ENCODE data around the gene CTAGE4. TPM values are rescaled to one million over a fixed set of nuclear protein-coding genes. Genes with fewer than 3 reads are reported as not detected.
A peak's percentile ranks its signal among the peaks of the same experiment; 100 is the strongest.
"Not testable (repeated sequence)": the region's sequence is repeated elsewhere in the genome, so short reads cannot be mapped to it uniquely, and the experiment has no call there.

The CTAGE4 gene
- total and polyA plus RNA-seq, 2 experiments from 2014 or later = 2.2 to 5.5 TPM

DNA sequence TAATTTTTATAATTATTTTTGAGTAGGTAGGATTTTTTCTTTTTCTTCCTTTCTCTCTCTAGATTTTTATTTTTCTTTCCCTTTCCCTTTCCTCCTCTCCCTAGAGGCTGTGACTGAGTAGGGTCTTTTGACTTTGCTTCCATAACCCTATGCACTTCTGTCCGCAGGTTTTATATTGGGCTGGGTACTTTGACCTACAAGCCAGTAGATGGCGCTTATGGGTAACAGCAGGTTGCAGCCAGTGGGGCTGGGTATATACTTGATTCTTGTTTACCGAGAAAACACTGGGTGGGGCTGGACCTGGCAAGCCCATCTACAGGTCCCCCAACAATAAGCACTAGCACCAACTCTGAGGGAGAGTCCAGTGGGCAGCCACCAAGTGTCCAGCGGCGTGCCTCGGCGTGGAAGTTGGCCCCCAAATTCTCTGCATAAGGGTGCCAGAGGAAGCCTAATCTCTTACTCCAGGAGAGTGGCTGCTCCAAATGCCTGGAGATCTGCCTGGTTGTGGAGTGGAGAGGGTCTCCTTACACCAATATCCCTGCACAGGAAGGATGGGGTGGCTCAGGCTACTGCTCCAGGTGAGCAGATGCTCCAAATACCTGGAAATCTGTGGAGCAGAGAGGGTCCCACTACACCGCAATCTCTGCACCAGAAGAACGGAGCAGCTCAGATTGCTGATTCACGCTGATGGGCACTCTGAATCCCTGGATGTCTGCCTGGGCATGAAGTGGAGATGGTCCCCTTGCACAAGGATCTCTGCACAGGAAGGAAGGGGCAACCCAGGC, 4.7 kb upstream of the CTAGE4 start:
- H3K9me3 ChIP-seq (ENCODE audit: low read depth); H2AFZ ChIP-seq; H3K4me3 ChIP-seq; H4K20me1 ChIP-seq (ENCODE audit: insufficient read depth, poor library complexity, severe bottlenecking); H3K4me2 ChIP-seq; H3K27ac ChIP-seq; H3K9me2 ChIP-seq (replicated peaks; ENCODE audit: insufficient read depth); H3K79me2 ChIP-seq; H3K27me3 ChIP-seq; H3K36me3 ChIP-seq (replicated peaks; ENCODE audit: insufficient read depth, low read depth); H3K4me1 ChIP-seq (ENCODE audit: insufficient read depth): not testable (repeated sequence)
- TF ChIP-seq, protein P1, sequence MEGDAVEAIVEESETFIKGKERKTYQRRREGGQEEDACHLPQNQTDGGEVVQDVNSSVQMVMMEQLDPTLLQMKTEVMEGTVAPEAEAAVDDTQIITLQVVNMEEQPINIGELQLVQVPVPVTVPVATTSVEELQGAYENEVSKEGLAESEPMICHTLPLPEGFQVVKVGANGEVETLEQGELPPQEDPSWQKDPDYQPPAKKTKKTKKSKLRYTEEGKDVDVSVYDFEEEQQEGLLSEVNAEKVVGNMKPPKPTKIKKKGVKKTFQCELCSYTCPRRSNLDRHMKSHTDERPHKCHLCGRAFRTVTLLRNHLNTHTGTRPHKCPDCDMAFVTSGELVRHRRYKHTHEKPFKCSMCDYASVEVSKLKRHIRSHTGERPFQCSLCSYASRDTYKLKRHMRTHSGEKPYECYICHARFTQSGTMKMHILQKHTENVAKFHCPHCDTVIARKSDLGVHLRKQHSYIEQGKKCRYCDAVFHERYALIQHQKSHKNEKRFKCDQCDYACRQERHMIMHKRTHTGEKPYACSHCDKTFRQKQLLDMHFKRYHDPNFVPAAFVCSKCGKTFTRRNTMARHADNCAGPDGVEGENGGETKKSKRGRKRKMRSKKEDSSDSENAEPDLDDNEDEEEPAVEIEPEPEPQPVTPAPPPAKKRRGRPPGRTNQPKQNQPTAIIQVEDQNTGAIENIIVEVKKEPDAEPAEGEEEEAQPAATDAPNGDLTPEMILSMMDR (IDR thresholded peaks at IDR 0.05; ENCODE audit: poor library complexity) = peak; percentile 48
- WGBS (ENCODE audit: low lambda C conversion rate, missing lambda C conversion rate) = 63% methylated on average over 10 of the region's 10 CpGs
- peak; percentile 13 for DNase-seq (ENCODE audit: low spot score)

DNA sequence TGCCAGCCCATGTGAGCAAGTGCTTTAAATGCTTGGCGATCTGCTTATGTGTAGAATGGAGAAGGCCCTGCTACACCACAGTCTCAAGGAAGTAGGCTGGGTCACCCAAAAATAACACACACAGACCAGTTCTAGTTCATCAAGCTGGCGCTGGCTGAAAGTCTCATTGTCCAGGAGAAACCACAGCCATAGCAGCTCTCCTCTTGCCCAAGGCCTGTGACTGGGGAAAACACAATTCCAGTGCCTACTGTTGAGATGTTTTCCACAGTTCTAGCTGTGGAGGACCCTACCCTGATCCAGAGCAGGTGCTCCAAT, 4.1 kb upstream of the CTAGE4 start:
- H3K27ac ChIP-seq; H3K79me2 ChIP-seq; H3K4me3 ChIP-seq; H3K4me1 ChIP-seq (ENCODE audit: insufficient read depth); H3K9me3 ChIP-seq (ENCODE audit: low read depth); DNase-seq (ENCODE audit: low spot score); H4K20me1 ChIP-seq (ENCODE audit: insufficient read depth, poor library complexity, severe bottlenecking); H2AFZ ChIP-seq; H3K36me3 ChIP-seq (replicated peaks; ENCODE audit: insufficient read depth, low read depth); H3K9me2 ChIP-seq (replicated peaks; ENCODE audit: insufficient read depth); H3K27me3 ChIP-seq; H3K4me2 ChIP-seq: not testable (repeated sequence)
- 88% methylated on average over 1 of the region's 2 CpGs for WGBS (ENCODE audit: low lambda C conversion rate, missing lambda C conversion rate)

DNA sequence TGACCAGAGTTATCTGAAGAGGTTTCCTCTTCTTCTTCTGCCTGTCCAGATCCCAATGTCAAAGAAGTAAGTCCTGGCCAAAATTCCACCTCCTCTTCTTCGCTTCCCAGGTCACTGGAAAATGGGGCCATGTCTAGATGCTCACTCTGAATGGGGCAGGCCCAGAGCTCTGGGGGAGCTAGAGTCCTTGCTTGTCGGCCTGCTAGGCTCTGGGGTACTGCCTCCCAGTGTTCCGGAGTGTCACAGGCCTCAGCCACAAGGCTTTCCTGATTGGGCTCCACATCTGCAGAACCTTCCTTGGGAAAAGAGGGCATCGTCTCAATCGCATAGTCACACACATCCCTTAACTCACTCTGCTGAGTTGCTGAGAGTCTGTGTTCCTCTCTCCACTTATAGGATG, 4.6 kb downstream of the CTAGE4 start:
- H3K4me1 ChIP-seq (ENCODE audit: insufficient read depth); H3K9me2 ChIP-seq (replicated peaks; ENCODE audit: insufficient read depth); H3K4me3 ChIP-seq; H2AFZ ChIP-seq; H4K20me1 ChIP-seq (ENCODE audit: insufficient read depth, poor library complexity, severe bottlenecking); H3K9me3 ChIP-seq (ENCODE audit: low read depth); H3K36me3 ChIP-seq (replicated peaks; ENCODE audit: insufficient read depth, low read depth); H3K27me3 ChIP-seq; H3K4me2 ChIP-seq; H3K27ac ChIP-seq; H3K79me2 ChIP-seq; DNase-seq (ENCODE audit: low spot score): not testable (repeated sequence)
- no CpG with 5 or more reads among the region's 5 CpGs for WGBS (ENCODE audit: low lambda C conversion rate, missing lambda C conversion rate)

DNA sequence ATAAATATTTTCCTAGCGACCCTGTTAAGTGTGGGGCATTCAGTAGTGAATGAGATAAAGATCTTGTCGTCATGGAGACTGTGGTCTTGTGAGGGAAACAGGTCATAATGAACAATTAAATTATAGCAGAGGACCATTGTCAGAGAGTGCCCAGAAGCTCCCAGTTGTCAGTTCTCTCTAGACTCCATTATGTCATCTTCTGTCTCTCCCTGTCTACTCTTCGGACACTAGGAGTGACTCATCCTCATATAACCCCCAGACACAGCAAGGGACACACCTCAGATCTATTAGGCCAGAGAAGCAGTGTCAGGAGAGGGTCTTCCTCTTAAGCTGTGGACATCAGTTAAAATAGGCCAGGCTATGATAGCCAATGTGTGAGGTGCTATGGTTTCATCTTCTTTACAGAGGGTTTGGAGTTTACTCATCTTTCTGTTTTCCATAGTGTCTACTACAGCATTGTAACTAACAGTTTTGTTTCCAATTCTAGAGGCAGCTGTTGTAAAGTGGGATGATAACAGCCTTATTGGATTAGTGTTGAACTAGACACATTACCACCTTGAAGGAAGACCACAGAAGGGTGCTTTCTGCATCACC, 5.4 kb downstream of the CTAGE4 start:
- H3K9me3 ChIP-seq (ENCODE audit: low read depth); H4K20me1 ChIP-seq (ENCODE audit: insufficient read depth, poor library complexity, severe bottlenecking); H3K4me1 ChIP-seq (ENCODE audit: insufficient read depth); H3K79me2 ChIP-seq; H3K4me2 ChIP-seq; H3K27ac ChIP-seq; DNase-seq (ENCODE audit: low spot score); H3K4me3 ChIP-seq; H3K36me3 ChIP-seq (replicated peaks; ENCODE audit: insufficient read depth, low read depth); H2AFZ ChIP-seq; H3K27me3 ChIP-seq; H3K9me2 ChIP-seq (replicated peaks; ENCODE audit: insufficient read depth): not testable (repeated sequence)
- no CpG with 5 or more reads among the region's 3 CpGs for whole genome bisulfite sequencing (ENCODE audit: low lambda C conversion rate, missing lambda C conversion rate)

DNA sequence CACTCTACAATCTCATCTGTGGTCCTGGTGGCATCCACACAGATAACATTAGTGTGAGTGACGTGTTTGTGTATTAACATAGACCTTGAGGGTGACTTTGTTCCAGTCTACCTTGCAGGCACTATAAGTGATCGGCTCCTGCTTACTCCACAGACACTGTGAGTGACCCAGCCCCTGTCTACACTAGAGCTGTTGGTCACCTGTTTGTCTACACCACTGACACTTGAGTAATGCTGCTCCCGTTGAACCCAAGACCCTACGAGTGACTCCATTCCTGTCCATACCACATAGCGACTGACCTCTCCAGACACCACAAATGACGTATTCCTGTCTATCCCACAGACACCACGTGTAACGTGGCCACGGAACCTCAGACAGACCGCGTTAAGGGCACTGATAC, 10.5 kb downstream of the CTAGE4 start:
- H3K4me3 ChIP-seq; DNase-seq (ENCODE audit: low spot score); H3K9me2 ChIP-seq (replicated peaks; ENCODE audit: insufficient read depth); H3K4me1 ChIP-seq (ENCODE audit: insufficient read depth); H3K4me2 ChIP-seq; H3K27ac ChIP-seq; H3K79me2 ChIP-seq; H3K36me3 ChIP-seq (replicated peaks; ENCODE audit: insufficient read depth, low read depth); H4K20me1 ChIP-seq (ENCODE audit: insufficient read depth, poor library complexity, severe bottlenecking); H3K9me3 ChIP-seq (ENCODE audit: low read depth); H3K27me3 ChIP-seq; H2AFZ ChIP-seq: not testable (repeated sequence)
- WGBS (ENCODE audit: low lambda C conversion rate, missing lambda C conversion rate) = 96% methylated on average over 2 of the region's 11 CpGs

DNA sequence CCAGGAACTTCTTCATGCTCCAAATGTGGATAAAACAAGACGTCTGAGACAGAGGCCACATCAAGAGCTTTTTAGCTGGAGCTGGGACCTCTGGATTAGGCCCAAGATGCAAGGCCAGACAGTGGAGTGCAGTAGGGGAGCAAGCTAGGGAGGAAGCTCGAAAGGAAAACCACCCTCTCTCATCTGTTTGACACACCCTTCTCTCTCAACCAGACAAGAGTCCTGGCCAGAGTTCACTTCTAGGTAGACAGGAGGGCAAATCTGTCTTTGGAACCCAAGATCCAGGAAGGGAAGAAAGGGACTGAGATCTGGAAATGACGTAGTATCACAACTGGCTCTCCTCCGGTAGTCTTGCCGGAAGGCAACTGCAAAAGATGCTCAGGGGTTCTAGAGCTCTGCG, 11.2 kb downstream of the CTAGE4 start:
- H3K27me3 ChIP-seq; H3K4me2 ChIP-seq; H3K4me3 ChIP-seq; H3K27ac ChIP-seq; H3K9me2 ChIP-seq (replicated peaks; ENCODE audit: insufficient read depth); H3K4me1 ChIP-seq (ENCODE audit: insufficient read depth); H3K9me3 ChIP-seq (ENCODE audit: low read depth); H3K36me3 ChIP-seq (replicated peaks; ENCODE audit: insufficient read depth, low read depth); H3K79me2 ChIP-seq; H4K20me1 ChIP-seq (ENCODE audit: insufficient read depth, poor library complexity, severe bottlenecking); DNase-seq (ENCODE audit: low spot score); H2AFZ ChIP-seq: not testable (repeated sequence)
- no CpG with 5 or more reads among the region's 6 CpGs for WGBS (ENCODE audit: low lambda C conversion rate, missing lambda C conversion rate)

DNA sequence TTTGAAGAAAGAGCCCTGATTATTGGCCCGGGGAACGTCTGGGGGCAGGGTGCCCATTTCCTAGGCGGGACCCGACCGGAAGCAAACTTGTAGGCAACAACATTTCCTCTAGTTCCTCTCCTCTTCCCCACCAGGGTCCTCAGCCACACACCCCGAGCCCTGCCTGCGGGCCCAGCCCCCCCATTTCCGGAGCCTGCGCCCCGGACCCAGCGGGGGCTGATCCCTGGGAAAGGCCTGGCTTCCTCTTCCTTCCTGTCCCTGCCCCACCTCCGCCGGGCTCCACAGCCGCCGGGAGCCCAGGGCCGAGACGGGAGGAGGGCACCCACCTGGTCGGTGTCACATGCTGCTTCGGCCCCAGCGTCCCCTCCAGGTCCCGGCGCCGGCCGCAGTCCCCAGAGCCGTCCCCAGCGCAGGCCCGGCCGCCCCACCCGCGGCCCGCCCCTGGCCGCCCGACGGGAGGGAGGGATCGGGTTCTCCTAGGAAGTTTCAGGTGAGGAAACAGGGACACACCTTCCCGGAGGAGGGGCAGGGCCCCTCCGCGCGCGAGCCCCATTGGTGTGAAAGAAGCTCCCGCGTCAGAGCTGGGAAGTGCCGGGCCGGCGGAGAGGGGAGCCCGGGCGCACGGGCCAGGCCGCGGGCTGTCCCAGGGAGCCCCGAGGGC, 12.1 kb downstream of the CTAGE4 start, which contains the start of gene ARHGEF35:
TSS of gene ARHGEF35 (minus strand) at position 622 of the 661 bp plus-strand sequence. CDS start 7,450 bp downstream, outside the sequence.
- H3K9me3 ChIP-seq (ENCODE audit: low read depth); H3K4me2 ChIP-seq; H3K27me3 ChIP-seq; H3K9me2 ChIP-seq (replicated peaks; ENCODE audit: insufficient read depth); H4K20me1 ChIP-seq (ENCODE audit: insufficient read depth, poor library complexity, severe bottlenecking); H3K4me1 ChIP-seq (ENCODE audit: insufficient read depth); H3K79me2 ChIP-seq; DNase-seq (ENCODE audit: low spot score); H3K4me3 ChIP-seq; H3K36me3 ChIP-seq (replicated peaks; ENCODE audit: insufficient read depth, low read depth); H2AFZ ChIP-seq; H3K27ac ChIP-seq: not testable (repeated sequence)
- no CpG with 5 or more reads among the region's 51 CpGs for WGBS (ENCODE audit: low lambda C conversion rate, missing lambda C conversion rate)

DNA sequence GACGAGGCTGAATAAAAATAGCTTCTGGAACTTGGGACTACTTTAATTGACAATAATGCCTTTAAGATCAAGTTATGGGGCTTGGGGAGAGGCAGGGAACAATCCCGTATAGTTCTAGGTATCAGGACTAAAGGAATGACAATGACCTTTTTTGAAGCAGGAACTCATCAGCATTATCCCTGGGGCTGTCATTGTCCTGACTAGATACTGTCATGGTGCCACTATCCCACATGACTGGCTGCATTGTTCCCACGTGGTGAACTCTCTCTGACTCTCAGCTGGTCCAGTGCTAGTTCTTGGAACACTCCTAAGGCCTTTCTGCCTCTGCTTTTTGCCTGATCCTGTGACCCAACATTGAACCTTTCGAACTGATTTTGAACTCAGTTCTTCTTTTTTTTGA, 15.7 kb downstream of the CTAGE4 start:
- H3K27me3 ChIP-seq; H3K9me2 ChIP-seq (replicated peaks; ENCODE audit: insufficient read depth); H2AFZ ChIP-seq; H3K4me3 ChIP-seq; H3K79me2 ChIP-seq; H3K9me3 ChIP-seq (ENCODE audit: low read depth); H3K4me1 ChIP-seq (ENCODE audit: insufficient read depth); H3K36me3 ChIP-seq (replicated peaks; ENCODE audit: insufficient read depth, low read depth); H3K4me2 ChIP-seq; H4K20me1 ChIP-seq (ENCODE audit: insufficient read depth, poor library complexity, severe bottlenecking); H3K27ac ChIP-seq; DNase-seq (ENCODE audit: low spot score): not testable (repeated sequence)
- 80% methylated on average over 3 of the region's 4 CpGs for WGBS (ENCODE audit: low lambda C conversion rate, missing lambda C conversion rate)
